HepG2 (cell line): Measurements from ENCODE around the gene MTX2. TPM values are rescaled to one million over a fixed set of nuclear protein-coding genes. Genes with fewer than 3 reads are reported as not detected.

Source experiments
- ASH2L ChIP-seq: fragments of 300-600, 200-600 bp; sonication (generic); IDR thresholded peaks from 2 replicates; pipeline ENCODE4 v1.7.0; 2017; ENCODE audit warnings: low read depth, mild to moderate bottlenecking, moderate library complexity, mixed read lengths, low read length; ENCODE audit not compliant: insufficient read length
- BRD4 ChIP-seq: sonication (generic); formaldehyde crosslinking; IDR thresholded peaks from 2 replicates; pipeline ENCODE4 v1.4.0; 2020; ENCODE audit warnings: missing genetic modification reagents
- CHCHD3 ChIP-seq: sonication (generic); formaldehyde crosslinking; IDR thresholded peaks from 2 replicates; pipeline ENCODE4 v1.8.0; 2022; ENCODE audit warnings: mild to moderate bottlenecking, missing genetic modification reagents, moderate library complexity
- GATAD2A ChIP-seq: IDR thresholded peaks from 2 replicates; pipeline ENCODE4 v1.6.1; 2016
- HOXA7 ChIP-seq: sonication (generic); formaldehyde crosslinking; IDR thresholded peaks from 2 replicates; pipeline ENCODE4 v1.8.1; 2022; ENCODE audit warnings: mild to moderate bottlenecking, missing genetic modification reagents, moderate library complexity
- KAT8 ChIP-seq: IDR thresholded peaks from 2 replicates; pipeline ENCODE4 v1.6.1; 2016; ENCODE audit warnings: missing genetic modification reagents, missing compliant biosample characterization
- NR2F6 ChIP-seq, 2 experiments: IDR thresholded peaks; 2 replicates each; pipeline ENCODE4 v1.6.1; 2016; ENCODE audit warnings: antibody characterized with exemption in 1 of 2, mild to moderate bottlenecking in 1 of 2
- POLR2AphosphoS5 ChIP-seq: IDR thresholded peaks from 2 replicates; pipeline ENCODE4 v1.6.1; 2012; ENCODE audit warnings: low read depth, low read length
- ZKSCAN1 ChIP-seq: fragments of 150-350 bp; IDR thresholded peaks from 2 replicates; pipeline ENCODE4 v1.6.1; 2014; ENCODE audit warnings: low read length
- ZNF577 ChIP-seq: sonication (generic); formaldehyde crosslinking; IDR thresholded peaks from 2 replicates; pipeline ENCODE4 v1.4.0; 2020; ENCODE audit warnings: mild to moderate bottlenecking, low read depth, missing genetic modification reagents, borderline replicate concordance
- ZNF614 ChIP-seq: IDR thresholded peaks from 2 replicates; pipeline ENCODE4 v1.6.1; 2018; ENCODE audit warnings: missing biosample characterization, missing genetic modification reagents, inconsistent platforms, borderline replicate concordance
- polyA plus RNA-seq, 8 experiments: library from polyadenylated mRNA; depleted of rRNA in 3 of 8; stranded (reverse) in 7 of 8; unstranded in 1 of 8; fragments of >200 nt; fragmentation: Illumina TruSeq in 4 of 8; extraction: Trizol in 4 of 8; gene quantifications; 2 replicates each; pipeline versions ENCODE4 v1.2.1 to v1.2.3, GENCODE V29; 2011 to 2016; ENCODE audit warnings: low read depth in 4 of 8, missing spikeins in 1 of 8, mixed read lengths in 1 of 8; ENCODE audit not compliant: insufficient read depth in 1 of 8
- total RNA-seq, 5 experiments: library from RNA; depleted of rRNA; stranded (reverse); fragments of >200 nt; fragmentation: Illumina TruSeq; extraction: Trizol; gene quantifications; 2 replicates each; pipeline ENCODE4 v1.2.3, GENCODE V29; 2016; ENCODE audit warnings: low read depth in 1 of 5
- TF ChIP-seq, protein P1 (sequence below): sonication (generic); formaldehyde crosslinking; IDR thresholded peaks from 2 replicates; pipeline ENCODE4 v1.4.0; 2020; ENCODE audit warnings: missing genetic modification reagents
- TF ChIP-seq, protein P2 (sequence below), 2 experiments: sonication (generic) in 1 of 2; formaldehyde crosslinking in 1 of 2; IDR thresholded peaks; 2 replicates each; pipeline versions ENCODE4 v1.5.1 to v1.6.1; 2011 to 2020; ENCODE audit warnings: borderline replicate concordance in 1 of 2, low read depth in 1 of 2, low read length in 1 of 2, mild to moderate bottlenecking in 1 of 2, missing genetic modification reagents in 1 of 2, moderate library complexity in 1 of 2
- TF ChIP-seq, protein P3 (sequence below): sonication (generic); formaldehyde crosslinking; IDR thresholded peaks from 2 replicates; pipeline ENCODE4 v1.8.1; 2023; ENCODE audit warnings: mild to moderate bottlenecking, missing genetic modification reagents, borderline replicate concordance
- TF ChIP-seq, protein P4 (sequence below): sonication (generic); formaldehyde crosslinking; IDR thresholded peaks from 2 replicates; pipeline ENCODE4 v1.4.0; 2020; ENCODE audit warnings: missing genetic modification reagents, borderline replicate concordance
- TF ChIP-seq, protein P5 (sequence below): sonication (generic); IDR thresholded peaks from 2 replicates; pipeline ENCODE4 v1.6.1; 2016; ENCODE audit warnings: low read depth, borderline replicate concordance

The MTX2 gene
- total and polyA plus RNA-seq, 2 of the 13 experiments (the other 11 are each of a cell fraction or from before 2014, with no cell fraction given): 58.1 to 75.7 TPM

DNA sequence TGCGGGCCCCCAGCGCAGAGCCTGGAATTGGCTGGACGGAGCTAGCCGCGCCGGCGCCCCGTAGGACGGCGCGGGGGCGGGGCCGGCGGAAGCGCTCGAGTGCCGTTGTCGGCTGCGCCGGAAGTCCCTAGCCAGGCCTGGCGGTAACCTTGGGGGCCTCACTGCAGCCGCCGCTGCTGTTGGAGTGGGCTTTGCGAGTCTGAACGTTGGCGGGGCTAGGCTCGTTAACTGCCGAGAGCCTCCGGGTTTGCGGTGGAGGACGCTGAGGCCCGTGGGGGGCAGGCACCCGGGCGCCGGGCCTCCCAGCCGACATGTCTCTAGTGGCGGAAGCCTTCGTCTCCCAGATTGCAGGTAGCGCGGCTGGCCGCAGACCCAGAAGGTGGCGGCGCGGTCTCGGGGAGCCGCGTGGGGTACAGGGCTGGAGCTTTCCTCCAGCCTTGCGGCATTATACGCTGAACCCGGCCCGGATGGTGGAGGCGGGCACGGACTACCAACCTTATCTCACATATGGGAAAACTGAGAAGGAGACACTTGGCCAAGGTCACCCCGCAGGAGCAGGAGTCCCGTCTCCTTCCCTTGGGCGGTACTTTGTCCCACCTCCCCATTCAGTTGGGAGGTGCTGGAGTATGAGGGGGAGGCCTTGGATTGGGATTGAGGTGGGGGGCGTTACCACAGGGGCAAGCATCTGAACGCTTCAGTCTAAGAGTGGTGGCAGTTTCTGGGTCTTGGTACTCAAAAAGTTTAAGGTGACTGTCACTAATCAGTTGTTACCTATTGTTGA, at the start of gene MTX2 (continued):
- TF ChIP-seq, protein P1, sequence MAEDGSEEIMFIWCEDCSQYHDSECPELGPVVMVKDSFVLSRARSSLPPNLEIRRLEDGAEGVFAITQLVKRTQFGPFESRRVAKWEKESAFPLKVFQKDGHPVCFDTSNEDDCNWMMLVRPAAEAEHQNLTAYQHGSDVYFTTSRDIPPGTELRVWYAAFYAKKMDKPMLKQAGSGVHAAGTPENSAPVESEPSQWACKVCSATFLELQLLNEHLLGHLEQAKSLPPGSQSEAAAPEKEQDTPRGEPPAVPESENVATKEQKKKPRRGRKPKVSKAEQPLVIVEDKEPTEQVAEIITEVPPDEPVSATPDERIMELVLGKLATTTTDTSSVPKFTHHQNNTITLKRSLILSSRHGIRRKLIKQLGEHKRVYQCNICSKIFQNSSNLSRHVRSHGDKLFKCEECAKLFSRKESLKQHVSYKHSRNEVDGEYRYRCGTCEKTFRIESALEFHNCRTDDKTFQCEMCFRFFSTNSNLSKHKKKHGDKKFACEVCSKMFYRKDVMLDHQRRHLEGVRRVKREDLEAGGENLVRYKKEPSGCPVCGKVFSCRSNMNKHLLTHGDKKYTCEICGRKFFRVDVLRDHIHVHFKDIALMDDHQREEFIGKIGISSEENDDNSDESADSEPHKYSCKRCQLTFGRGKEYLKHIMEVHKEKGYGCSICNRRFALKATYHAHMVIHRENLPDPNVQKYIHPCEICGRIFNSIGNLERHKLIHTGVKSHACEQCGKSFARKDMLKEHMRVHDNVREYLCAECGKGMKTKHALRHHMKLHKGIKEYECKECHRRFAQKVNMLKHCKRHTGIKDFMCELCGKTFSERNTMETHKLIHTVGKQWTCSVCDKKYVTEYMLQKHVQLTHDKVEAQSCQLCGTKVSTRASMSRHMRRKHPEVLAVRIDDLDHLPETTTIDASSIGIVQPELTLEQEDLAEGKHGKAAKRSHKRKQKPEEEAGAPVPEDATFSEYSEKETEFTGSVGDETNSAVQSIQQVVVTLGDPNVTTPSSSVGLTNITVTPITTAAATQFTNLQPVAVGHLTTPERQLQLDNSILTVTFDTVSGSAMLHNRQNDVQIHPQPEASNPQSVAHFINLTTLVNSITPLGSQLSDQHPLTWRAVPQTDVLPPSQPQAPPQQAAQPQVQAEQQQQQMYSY (CRISPR knock-in tag): peak; percentile 76; the same call in 1 of the 2 replicates
- TF ChIP-seq CHCHD3 (CRISPR knock-in tag) (peak; percentile 86), ZKSCAN1 (0 out of 2 replicates have a peak, but pooled peaks have one; percentile 33), NR2F6 (IDR thresholded peaks at IDR 0.05) (no peak), NR2F6 (CRISPR knock-in tag; IDR thresholded peaks at IDR 0.05) (peak; percentile 13), ASH2L (peak; percentile 99), POLR2AphosphoS5 (peak; percentile 95), HOXA7 (no peak), GATAD2A (CRISPR knock-in tag) (peak; percentile 76), BRD4 (CRISPR knock-in tag) (peak; percentile 86), ZNF614 (peak; percentile 60; the same call in 1 of the 2 replicates), ZNF577 (CRISPR knock-in tag) (no peak), KAT8 (CRISPR knock-in tag) (peak; percentile 98)
- TF ChIP-seq, protein P2, sequence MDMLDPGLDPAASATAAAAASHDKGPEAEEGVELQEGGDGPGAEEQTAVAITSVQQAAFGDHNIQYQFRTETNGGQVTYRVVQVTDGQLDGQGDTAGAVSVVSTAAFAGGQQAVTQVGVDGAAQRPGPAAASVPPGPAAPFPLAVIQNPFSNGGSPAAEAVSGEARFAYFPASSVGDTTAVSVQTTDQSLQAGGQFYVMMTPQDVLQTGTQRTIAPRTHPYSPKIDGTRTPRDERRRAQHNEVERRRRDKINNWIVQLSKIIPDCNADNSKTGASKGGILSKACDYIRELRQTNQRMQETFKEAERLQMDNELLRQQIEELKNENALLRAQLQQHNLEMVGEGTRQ (IDR thresholded peaks at IDR 0.05; ENCODE audit: low read depth, low read length): 0 out of 2 replicates have a peak, but pooled peaks have one; percentile 6
- TF ChIP-seq, protein P2 (CRISPR knock-in tag; IDR thresholded peaks at IDR 0.05; ENCODE audit: borderline replicate concordance): peak; percentile 57; the same call in 1 of the 2 replicates
- TF ChIP-seq, protein P3, sequence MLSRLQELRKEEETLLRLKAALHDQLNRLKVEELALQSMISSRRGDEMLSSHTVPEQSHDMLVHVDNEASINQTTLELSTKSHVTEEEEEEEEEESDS (CRISPR knock-in tag): peak; percentile 83; the same call in 1 of the 2 replicates
- TF ChIP-seq, protein P4, sequence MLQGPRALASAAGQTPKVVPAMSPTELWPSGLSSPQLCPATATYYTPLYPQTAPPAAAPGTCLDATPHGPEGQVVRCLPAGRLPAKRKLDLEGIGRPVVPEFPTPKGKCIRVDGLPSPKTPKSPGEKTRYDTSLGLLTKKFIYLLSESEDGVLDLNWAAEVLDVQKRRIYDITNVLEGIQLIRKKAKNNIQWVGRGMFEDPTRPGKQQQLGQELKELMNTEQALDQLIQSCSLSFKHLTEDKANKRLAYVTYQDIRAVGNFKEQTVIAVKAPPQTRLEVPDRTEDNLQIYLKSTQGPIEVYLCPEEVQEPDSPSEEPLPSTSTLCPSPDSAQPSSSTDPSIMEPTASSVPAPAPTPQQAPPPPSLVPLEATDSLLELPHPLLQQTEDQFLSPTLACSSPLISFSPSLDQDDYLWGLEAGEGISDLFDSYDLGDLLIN (CRISPR knock-in tag): no peak; the same call in 1 of the 2 replicates
- TF ChIP-seq, protein P5, sequence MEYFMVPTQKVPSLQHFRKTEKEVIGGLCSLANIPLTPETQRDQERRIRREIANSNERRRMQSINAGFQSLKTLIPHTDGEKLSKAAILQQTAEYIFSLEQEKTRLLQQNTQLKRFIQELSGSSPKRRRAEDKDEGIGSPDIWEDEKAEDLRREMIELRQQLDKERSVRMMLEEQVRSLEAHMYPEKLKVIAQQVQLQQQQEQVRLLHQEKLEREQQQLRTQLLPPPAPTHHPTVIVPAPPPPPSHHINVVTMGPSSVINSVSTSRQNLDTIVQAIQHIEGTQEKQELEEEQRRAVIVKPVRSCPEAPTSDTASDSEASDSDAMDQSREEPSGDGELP: peak; percentile 24; the same call in 1 of the 2 replicates
